HepG2 (cell line): ENCODE measurements around the gene TBCE. TPM values are rescaled to one million over a fixed set of nuclear protein-coding genes. Genes with fewer than 3 reads are reported as not detected.

Source experiments
- ELF3 ChIP-seq: IDR thresholded peaks from 2 replicates; pipeline ENCODE4 v1.6.1; 2016; ENCODE audit warnings: missing genetic modification reagents, missing compliant biosample characterization
- GATAD2A ChIP-seq: IDR thresholded peaks from 2 replicates; pipeline ENCODE4 v1.6.1; 2016
- HCFC1 ChIP-seq: fragments of 150-350 bp; IDR thresholded peaks from 2 replicates; pipeline ENCODE4 v1.6.1; 2014; ENCODE audit warnings: low read depth, low read length
- KDM5A ChIP-seq: fragments of 200-600 bp; sonication (generic); IDR thresholded peaks from 2 replicates; pipeline ENCODE4 v1.7.0; 2018; ENCODE audit warnings: antibody characterized with exemption, mild to moderate bottlenecking, low read length, borderline replicate concordance
- KLF16 ChIP-seq, 2 experiments: sonication (generic) in 1 of 2; formaldehyde crosslinking in 1 of 2; IDR thresholded peaks; 2 replicates each; pipeline versions ENCODE4 v1.6.1 to v1.8.0; 2016 to 2023; ENCODE audit warnings: missing genetic modification reagents in 2 of 2, missing compliant biosample characterization in 1 of 2
- KLF9 ChIP-seq: IDR thresholded peaks from 2 replicates; pipeline ENCODE4 v1.6.1; 2016; ENCODE audit warnings: low read depth
- MTF1 ChIP-seq: sonication (generic); formaldehyde crosslinking; IDR thresholded peaks from 2 replicates; pipeline ENCODE4 v1.5.0; 2020; ENCODE audit warnings: missing genetic modification reagents
- RFXAP ChIP-seq: sonication (generic); formaldehyde crosslinking; IDR thresholded peaks from 2 replicates; pipeline ENCODE4 v1.4.0; 2020; ENCODE audit warnings: missing genetic modification reagents, borderline replicate concordance
- SIX1 ChIP-seq: sonication (generic); formaldehyde crosslinking; IDR thresholded peaks from 2 replicates; pipeline ENCODE4 v1.4.0; 2020; ENCODE audit warnings: missing genetic modification reagents, borderline replicate concordance
- SIX4 ChIP-seq: sonication (generic); formaldehyde crosslinking; IDR thresholded peaks from 2 replicates; pipeline ENCODE4 v1.4.0; 2020; ENCODE audit warnings: missing genetic modification reagents
- SYNCRIP ChIP-seq: fragments of 200-400 bp; formaldehyde crosslinking; IDR thresholded peaks from 2 replicates; pipeline ENCODE4 v1.6.1; 2018; ENCODE audit warnings: mild to moderate bottlenecking, low read depth, low read length; ENCODE audit not compliant: insufficient read depth
- ZNF234 ChIP-seq: sonication (generic); formaldehyde crosslinking; conservative IDR thresholded peaks from 2 replicates; pipeline ENCODE4 v1.5.1; 2020; ENCODE audit warnings: mild to moderate bottlenecking, missing genetic modification reagents
- ZNF274 ChIP-seq: sonication (generic); formaldehyde crosslinking; IDR thresholded peaks from 2 replicates; pipeline ENCODE4 v1.5.1; 2020; ENCODE audit warnings: mild to moderate bottlenecking, missing genetic modification reagents
- ZNF333 ChIP-seq: sonication (generic); formaldehyde crosslinking; IDR thresholded peaks from 2 replicates; pipeline ENCODE4 v1.4.0; 2020; ENCODE audit warnings: mild to moderate bottlenecking, missing genetic modification reagents, borderline replicate concordance
- ZNF350 ChIP-seq: sonication (generic); formaldehyde crosslinking; IDR thresholded peaks from 2 replicates; pipeline ENCODE4 v1.4.0; 2020; ENCODE audit warnings: mild to moderate bottlenecking, low read depth, missing genetic modification reagents, borderline replicate concordance
- ZNF382 ChIP-seq: sonication (generic); formaldehyde crosslinking; IDR thresholded peaks from 2 replicates; pipeline ENCODE4 v1.5.0; 2020; ENCODE audit warnings: missing genetic modification reagents, mild to moderate bottlenecking, borderline replicate concordance
- ZNF484 ChIP-seq: sonication (generic); formaldehyde crosslinking; IDR thresholded peaks from 2 replicates; pipeline ENCODE4 v1.5.1; 2020; ENCODE audit warnings: mild to moderate bottlenecking, low read depth, missing genetic modification reagents, borderline replicate concordance
- ZNF598 ChIP-seq: sonication (generic); formaldehyde crosslinking; IDR thresholded peaks from 2 replicates; pipeline ENCODE4 v1.5.1; 2020; ENCODE audit warnings: mild to moderate bottlenecking, missing genetic modification reagents, borderline replicate concordance
- ZNF850 ChIP-seq: sonication (generic); formaldehyde crosslinking; conservative IDR thresholded peaks from 2 replicates; pipeline ENCODE4 v1.9.0; 2021; ENCODE audit warnings: mild to moderate bottlenecking, missing genetic modification reagents
- ZNF883 ChIP-seq: sonication (generic); formaldehyde crosslinking; IDR thresholded peaks from 2 replicates; pipeline ENCODE4 v1.5.1; 2020; ENCODE audit warnings: mild to moderate bottlenecking, missing genetic modification reagents; ENCODE audit errors: not compliant biosample characterization
- polyA plus RNA-seq, 8 experiments: library from polyadenylated mRNA; depleted of rRNA in 3 of 8; stranded (reverse) in 7 of 8; unstranded in 1 of 8; fragments of >200 nt; fragmentation: Illumina TruSeq in 4 of 8; extraction: Trizol in 4 of 8; gene quantifications; 2 replicates each; pipeline versions ENCODE4 v1.2.1 to v1.2.3, GENCODE V29; 2011 to 2016; ENCODE audit warnings: low read depth in 4 of 8, missing spikeins in 1 of 8, mixed read lengths in 1 of 8; ENCODE audit not compliant: insufficient read depth in 1 of 8
- total RNA-seq, 5 experiments: library from RNA; depleted of rRNA; stranded (reverse); fragments of >200 nt; fragmentation: Illumina TruSeq; extraction: Trizol; gene quantifications; 2 replicates each; pipeline ENCODE4 v1.2.3, GENCODE V29; 2016; ENCODE audit warnings: low read depth in 1 of 5
- TF ChIP-seq, protein P1 (sequence below): sonication (generic); formaldehyde crosslinking; IDR thresholded peaks from 2 replicates; pipeline ENCODE4 v1.4.0; 2020; ENCODE audit warnings: missing genetic modification reagents
- TF ChIP-seq, protein P2 (sequence below): sonication (generic); formaldehyde crosslinking; IDR thresholded peaks from 2 replicates; pipeline ENCODE4 v1.4.0; 2020; ENCODE audit warnings: low read depth, mild to moderate bottlenecking, missing genetic modification reagents
- TF ChIP-seq, protein P3 (sequence below): sonication (generic); formaldehyde crosslinking; IDR thresholded peaks from 2 replicates; pipeline ENCODE4 v1.4.0; 2020; ENCODE audit warnings: mild to moderate bottlenecking, missing genetic modification reagents, borderline replicate concordance

The TBCE gene
- total and polyA plus RNA-seq, 2 of the 13 experiments (the other 11 are each of a cell fraction or from before 2014, with no cell fraction given): 25.6 to 31.1 TPM

DNA sequence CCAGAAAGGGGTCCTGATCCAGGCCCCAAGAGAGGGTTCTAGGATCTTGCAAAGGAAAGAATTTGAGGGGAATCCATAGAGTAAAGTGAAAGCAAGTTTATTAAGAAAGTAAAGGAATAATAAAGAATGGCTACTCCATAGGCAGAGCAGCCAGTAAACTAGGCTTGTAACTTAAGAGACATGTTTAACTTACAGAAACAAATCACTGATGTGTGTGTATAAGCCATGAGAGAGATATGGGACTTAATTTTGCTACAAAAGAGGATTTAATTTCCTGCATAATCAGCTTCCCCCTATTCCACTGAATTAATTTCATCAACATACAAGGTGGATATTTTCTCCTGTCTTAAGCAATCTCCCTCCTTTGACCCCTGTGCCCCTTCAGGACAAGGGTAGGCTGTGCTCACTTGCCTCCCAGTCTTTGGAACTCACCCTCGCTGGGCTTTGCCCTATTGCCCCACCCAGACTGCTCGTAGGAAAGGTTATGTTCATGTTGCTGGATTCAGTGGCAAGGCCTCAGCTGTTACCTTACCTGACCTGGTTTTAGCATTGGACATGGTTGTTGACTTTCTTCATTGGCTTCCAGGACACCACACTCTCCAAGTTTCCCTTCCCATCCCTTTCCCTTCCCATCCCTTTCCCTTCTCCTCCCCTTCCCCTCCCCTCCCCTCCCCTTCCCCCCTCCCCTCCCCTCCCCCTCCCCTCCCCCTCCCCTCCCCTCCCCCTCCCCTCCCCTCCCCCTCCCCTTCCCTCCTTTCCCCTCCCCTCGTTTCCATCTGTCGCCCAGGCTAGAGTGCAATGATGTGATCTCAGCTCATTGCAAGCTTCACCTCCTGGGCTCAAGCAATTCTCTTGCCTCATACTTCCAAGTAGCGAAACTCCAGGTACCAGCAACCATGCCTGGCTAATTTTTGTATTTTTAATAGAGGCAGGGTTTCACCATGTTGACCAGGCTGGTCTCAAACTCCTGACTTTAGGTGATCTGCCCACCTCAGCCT lies 44.6 kb downstream of the TBCE start (continued):
- TF ChIP-seq KLF9 (no peak), KLF16 (CRISPR knock-in tag; IDR thresholded peaks at IDR 0.05) (peak in 1 of 2 experiments; percentile 32; a peak in 1 of 4 replicates), SYNCRIP (no peak), ZNF484 (CRISPR knock-in tag) (no peak), ZNF598 (CRISPR knock-in tag) (no peak), ZNF333 (no peak), ZNF850 (CRISPR knock-in tag) (no peak), KDM5A (no peak), GATAD2A (CRISPR knock-in tag) (peak; percentile 76), RFXAP (CRISPR knock-in tag) (no peak), SIX1 (CRISPR knock-in tag) (no peak), MTF1 (CRISPR knock-in tag) (no peak), ZNF234 (CRISPR knock-in tag) (no peak), ELF3 (CRISPR knock-in tag) (peak; percentile 77), SIX4 (CRISPR knock-in tag) (no peak), ZNF350 (no peak), ZNF883 (CRISPR knock-in tag) (no peak), ZNF274 (no peak), HCFC1 (no peak), ZNF382 (CRISPR knock-in tag) (no peak)
- TF ChIP-seq, protein P1, sequence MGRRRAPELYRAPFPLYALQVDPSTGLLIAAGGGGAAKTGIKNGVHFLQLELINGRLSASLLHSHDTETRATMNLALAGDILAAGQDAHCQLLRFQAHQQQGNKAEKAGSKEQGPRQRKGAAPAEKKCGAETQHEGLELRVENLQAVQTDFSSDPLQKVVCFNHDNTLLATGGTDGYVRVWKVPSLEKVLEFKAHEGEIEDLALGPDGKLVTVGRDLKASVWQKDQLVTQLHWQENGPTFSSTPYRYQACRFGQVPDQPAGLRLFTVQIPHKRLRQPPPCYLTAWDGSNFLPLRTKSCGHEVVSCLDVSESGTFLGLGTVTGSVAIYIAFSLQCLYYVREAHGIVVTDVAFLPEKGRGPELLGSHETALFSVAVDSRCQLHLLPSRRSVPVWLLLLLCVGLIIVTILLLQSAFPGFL: no peak
- TF ChIP-seq, protein P2, sequence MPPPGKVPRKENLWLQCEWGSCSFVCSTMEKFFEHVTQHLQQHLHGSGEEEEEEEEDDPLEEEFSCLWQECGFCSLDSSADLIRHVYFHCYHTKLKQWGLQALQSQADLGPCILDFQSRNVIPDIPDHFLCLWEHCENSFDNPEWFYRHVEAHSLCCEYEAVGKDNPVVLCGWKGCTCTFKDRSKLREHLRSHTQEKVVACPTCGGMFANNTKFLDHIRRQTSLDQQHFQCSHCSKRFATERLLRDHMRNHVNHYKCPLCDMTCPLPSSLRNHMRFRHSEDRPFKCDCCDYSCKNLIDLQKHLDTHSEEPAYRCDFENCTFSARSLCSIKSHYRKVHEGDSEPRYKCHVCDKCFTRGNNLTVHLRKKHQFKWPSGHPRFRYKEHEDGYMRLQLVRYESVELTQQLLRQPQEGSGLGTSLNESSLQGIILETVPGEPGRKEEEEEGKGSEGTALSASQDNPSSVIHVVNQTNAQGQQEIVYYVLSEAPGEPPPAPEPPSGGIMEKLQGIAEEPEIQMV (CRISPR knock-in tag): no peak
- TF ChIP-seq, protein P3, sequence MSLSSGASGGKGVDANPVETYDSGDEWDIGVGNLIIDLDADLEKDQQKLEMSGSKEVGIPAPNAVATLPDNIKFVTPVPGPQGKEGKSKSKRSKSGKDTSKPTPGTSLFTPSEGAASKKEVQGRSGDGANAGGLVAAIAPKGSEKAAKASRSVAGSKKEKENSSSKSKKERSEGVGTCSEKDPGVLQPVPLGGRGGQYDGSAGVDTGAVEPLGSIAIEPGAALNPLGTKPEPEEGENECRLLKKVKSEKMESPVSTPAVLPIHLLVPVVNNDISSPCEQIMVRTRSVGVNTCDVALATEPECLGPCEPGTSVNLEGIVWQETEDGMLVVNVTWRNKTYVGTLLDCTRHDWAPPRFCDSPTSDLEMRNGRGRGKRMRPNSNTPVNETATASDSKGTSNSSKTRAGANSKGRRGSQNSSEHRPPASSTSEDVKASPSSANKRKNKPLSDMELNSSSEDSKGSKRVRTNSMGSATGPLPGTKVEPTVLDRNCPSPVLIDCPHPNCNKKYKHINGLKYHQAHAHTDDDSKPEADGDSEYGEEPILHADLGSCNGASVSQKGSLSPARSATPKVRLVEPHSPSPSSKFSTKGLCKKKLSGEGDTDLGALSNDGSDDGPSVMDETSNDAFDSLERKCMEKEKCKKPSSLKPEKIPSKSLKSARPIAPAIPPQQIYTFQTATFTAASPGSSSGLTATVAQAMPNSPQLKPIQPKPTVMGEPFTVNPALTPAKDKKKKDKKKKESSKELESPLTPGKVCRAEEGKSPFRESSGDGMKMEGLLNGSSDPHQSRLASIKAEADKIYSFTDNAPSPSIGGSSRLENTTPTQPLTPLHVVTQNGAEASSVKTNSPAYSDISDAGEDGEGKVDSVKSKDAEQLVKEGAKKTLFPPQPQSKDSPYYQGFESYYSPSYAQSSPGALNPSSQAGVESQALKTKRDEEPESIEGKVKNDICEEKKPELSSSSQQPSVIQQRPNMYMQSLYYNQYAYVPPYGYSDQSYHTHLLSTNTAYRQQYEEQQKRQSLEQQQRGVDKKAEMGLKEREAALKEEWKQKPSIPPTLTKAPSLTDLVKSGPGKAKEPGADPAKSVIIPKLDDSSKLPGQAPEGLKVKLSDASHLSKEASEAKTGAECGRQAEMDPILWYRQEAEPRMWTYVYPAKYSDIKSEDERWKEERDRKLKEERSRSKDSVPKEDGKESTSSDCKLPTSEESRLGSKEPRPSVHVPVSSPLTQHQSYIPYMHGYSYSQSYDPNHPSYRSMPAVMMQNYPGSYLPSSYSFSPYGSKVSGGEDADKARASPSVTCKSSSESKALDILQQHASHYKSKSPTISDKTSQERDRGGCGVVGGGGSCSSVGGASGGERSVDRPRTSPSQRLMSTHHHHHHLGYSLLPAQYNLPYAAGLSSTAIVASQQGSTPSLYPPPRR (CRISPR knock-in tag): peak; percentile 56; the same call in 1 of the 2 replicates
